GM18526 (cell line): ENCODE data around the gene SLC8A2.

Experiments
- POLR2A ChIP-seq: IDR thresholded peaks from 3 replicates; pipeline ENCODE4 v1.6.1; 2011; ENCODE audit not compliant: insufficient read length; ENCODE audit errors: extremely low read depth

The SLC8A2 gene

DNA sequence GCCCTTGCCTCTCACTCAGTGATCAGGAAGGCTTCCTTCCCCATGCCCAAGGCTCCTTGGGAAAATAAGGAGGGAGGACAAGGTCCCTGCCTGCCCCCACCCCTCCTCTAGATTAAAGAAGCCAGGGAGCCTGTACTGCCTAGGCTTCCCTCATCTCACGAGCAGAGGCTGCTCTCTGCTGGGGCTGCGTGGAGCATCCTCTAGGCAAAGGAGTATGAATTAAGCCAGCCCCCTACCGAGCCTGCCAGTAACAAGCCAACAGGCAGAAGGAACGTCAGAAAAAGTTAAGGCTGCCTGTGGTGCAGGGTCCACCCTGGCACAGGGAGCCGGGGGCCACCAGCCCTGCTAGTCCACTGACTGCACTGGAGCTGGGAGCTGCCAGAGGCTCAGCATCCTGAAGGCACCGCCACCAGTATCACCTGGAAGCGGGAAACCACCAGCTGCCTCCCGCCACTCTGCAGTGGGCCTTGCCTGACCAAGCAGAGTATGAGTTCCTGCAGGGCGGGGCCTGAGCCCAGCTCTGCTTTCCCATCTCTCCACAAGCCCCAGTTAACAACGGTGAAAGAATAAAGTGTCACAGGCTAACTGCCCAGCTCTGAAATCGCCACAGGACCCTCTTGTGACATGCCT is 36.3 kb upstream of the SLC8A2 start:
- no peak for TF ChIP-seq POLR2A

DNA sequence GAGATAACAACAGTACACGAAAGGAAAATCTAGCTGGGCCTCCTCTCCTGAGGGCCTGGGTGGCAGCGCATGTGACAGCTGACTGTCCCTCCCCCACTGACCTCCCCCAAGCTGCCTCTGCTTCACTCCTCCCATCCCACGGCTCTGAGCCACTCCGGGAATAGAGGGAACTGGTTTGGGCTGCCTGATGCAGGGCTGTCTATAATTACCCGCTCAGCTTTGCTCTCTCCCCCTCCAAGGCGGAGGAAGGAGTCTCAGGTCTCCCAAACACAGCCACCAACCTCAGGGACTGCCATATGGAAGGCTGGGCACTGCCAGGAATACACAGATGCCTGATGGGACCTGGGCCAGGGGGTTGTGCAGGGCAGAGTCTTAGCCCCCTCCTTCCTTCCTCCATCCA is 35.3 kb upstream of the SLC8A2 start:
- no peak for TF ChIP-seq POLR2A

DNA sequence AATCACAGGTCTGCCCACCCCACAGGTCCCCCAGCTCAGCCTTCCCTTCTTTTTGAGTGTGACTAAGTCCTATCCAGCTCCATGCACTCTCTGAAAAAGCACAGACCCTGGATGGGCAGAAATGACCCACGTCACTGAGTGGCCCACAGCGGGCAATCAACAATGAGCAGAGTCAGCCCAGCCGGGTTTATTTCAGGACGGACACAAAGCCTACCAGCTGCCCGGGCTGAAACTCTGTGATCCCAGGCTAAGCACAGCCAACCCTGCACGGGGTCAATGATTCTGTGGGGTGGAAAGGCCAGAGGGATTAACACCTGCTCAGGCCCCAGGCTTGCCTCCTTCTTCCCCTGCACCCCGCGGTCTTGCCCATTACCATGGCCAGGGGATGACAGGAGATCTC is 34.8 kb upstream of the SLC8A2 start:
- no peak for TF ChIP-seq POLR2A

DNA sequence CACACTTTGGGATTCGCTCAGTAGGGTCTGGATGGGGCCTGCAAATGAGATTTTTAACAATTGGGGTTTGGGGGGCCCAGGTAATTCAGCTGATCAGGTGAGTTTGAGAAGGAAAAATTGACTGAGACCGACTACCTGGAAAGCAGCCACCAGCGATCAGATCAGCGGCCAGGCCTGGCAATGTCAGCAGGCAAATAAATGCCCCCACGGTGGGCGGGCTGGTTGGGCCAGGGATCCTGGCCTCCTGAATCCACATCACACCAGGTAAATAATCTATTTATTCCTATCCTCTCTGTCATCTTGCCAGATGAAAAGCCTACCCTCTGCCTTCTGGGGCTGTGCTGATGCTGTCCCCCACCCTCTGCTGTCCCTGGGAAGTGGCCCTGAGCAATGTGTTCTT is 33.8 kb upstream of the SLC8A2 start:
- no peak for TF ChIP-seq POLR2A

DNA sequence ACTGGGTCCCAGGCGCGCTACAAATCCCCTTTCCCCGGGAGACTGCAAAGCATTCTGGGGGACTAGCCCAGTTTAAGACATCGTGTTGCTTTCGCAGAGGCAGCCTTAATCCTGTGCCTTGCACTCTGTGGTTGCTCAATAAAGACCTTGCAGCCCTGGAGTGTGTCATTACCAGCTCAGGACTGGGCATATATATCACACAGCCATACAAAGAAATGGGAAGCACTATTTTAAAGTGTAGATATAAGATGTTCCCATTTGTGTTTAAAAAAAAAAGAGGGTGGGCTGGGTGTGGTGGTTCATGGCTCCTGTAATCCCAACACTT is 32.1 kb upstream of the SLC8A2 start:
- no peak for TF ChIP-seq POLR2A

DNA sequence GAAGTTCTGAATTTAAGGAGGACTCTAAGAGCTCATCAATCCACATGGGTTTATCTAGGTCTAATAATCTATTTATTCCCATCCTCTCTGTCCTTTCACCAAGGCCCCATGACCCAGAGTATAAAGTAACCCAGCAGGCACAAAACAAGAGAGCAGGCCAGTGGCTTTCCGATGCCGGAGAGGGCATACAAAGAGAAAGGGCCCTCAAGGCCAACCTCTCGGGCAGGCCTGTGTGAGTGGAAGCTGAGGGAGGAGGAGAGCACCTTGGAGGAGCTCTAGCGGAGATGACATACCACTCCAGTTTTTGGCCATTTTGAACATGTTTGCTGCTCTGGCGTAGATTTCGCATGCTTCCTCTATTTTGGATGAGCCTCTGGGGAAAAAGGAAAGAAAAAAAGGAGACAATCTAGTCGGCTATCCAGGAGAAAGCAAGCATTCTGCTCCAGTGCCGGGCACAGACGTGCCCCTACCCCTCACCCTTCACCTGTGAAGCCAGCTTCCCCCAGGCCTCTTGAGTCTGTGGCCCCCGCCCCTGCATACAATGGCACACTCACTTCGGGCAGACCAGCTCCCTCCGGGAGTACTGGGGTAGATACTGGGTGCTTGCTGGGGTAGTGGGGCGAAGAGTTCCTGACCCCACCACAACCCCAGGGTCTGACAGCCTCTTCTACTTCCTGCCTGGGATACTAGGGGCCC is 31.6 kb upstream of the SLC8A2 start:
- TF ChIP-seq POLR2A = no peak

DNA sequence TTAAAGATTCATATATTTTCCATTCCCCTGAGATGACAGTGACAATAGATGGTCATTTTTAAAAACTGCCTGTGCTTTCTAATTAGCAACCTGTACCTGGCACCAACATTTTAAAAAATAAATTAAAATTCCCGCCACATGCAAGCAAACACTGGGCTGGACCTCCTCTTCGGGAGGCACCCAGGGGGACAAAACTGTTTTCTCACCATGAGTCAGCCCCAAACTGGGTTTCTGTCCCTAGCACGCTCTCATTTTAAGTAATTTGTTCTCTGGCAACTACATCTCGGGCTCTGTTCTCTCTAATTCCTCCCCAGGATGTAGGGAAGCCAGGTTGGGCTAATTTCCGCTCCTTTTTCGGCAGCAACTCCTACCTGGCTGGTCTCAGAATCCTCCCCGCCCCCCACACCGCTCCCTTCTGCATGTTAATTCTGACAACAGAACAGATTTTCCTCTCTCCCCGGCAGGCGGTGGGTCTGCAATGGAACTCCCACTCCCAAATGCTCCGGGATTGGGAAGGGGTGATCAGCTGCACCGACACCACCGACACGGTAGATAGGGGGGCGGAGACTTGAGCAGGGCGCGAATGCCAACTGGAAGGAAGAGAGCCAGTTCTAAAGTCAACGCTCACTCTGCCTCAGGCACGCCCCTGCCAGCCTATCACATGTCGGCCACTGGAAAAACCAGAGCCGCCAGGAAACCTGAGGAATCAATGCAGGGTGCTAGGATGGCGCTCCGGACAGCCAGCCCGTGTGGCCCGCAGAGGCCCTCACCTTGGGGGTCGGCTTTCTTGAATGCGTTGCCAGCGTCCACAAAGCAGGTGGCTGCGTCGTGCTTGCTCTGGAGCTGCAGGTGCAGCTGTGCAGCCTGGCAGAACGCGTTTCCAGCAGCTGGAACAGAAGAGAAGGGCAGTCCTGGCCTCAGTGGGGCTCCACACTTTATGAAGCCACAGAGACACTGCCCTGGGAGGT is 28.5 kb upstream of the SLC8A2 start:
- TF ChIP-seq POLR2A = no peak

DNA sequence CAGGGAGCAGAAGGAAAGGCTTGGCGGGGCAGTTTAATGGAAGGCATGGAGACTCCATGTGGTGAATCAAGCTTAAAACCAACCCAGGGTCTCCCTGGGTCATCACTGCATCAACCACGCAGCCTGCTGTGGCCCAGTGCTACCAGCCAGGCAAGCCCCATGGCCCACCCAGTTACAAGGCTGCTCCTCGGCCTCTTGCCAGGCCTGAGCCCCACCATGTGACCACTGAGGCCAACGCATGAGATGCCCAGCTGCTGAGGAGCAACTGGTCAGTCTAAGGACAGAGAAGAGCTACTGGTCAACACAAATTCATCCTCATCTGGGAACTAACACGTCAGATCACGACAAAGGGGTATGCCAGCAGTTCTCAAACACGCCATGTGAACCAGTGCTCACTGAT is 27.7 kb upstream of the SLC8A2 start:
- TF ChIP-seq POLR2A = no peak

DNA sequence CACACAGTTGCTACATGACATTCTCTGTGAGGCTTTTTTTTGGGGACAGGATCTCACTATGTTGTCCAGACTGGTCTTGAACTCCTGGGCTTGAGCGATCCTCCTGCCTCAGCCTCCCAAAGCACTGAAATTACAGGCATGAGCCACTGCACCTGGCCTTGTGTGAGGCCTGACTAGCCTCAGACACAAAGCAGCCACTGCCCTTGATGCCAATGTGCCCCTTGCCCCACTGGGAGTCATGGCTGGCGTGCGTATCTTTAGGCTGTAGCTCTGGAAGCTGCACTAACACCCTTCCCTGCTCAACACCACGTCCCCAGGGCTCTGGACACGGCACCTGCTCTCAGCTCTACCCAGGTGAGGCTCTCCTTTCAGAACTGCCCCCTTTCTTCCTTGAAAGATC is 26.9 kb upstream of the SLC8A2 start:
- TF ChIP-seq POLR2A = no peak

DNA sequence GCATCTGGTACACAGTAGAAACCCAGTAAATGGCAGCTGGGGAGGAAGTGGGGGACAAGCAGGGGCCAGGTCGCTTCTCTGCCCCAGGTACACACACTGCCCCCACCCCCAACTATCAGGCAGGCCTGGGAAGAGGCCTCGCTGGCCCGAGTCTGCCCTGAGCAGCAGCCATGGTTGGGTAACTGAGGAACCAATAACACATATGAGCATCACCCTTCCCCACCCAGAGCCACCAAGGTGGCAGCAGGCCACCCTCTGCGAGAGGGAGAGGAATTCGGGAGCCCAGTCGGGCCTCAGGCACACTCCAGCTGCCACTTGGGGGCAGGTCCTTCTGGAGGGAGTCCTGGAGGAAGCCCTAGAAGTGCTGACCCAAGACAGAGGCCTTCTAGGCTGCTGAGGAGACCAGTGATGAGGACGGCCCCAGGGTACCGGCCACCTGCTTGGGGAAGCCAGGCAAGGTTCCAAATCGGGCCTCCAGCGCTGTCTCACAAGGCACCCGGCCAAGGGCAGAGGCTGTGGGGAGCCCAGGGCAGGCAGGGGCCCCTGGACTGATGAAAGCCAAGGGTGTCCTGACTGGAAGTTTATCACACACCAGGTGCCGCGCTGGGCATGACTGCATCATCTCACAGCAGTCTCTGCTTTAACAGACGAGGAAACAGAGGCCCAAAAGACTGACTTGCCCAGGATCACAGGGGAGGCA is 26.3 kb upstream of the SLC8A2 start:
- TF ChIP-seq POLR2A = no peak

DNA sequence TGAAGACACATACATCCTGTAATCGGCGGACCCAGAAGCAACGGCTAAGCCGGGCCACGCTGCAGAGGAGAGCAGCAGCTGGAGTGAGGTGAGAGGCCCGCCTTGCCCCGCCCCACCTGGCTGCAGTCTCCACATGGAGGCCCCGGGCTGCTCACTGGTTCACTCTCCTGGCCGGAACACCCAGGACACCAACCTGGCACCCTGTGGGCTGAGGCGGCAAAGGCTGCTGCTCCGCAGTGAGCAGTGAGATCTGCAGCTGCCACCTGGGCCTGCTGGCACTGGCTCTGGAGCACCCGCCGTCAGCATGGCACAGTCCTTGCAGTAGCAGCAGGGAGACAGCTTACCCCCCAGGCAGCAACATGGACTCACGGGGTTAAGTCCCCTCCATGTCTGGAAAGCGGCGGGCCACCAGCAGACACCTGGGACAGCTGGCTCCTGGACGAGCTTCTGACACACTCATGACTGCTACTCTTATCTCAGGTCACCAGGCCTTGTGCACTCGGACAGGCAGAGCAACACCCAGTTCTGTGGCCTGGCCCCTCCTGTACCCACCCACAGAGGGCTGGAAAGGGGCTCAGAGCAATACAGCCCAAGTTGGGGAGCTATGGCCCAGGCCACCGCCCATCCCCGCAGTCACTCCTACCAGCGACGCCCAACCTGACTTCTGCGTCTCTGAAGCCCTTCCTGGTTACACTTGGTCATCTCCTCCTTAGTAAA is 25.5 kb upstream of the SLC8A2 start:
- TF ChIP-seq POLR2A = no peak

DNA sequence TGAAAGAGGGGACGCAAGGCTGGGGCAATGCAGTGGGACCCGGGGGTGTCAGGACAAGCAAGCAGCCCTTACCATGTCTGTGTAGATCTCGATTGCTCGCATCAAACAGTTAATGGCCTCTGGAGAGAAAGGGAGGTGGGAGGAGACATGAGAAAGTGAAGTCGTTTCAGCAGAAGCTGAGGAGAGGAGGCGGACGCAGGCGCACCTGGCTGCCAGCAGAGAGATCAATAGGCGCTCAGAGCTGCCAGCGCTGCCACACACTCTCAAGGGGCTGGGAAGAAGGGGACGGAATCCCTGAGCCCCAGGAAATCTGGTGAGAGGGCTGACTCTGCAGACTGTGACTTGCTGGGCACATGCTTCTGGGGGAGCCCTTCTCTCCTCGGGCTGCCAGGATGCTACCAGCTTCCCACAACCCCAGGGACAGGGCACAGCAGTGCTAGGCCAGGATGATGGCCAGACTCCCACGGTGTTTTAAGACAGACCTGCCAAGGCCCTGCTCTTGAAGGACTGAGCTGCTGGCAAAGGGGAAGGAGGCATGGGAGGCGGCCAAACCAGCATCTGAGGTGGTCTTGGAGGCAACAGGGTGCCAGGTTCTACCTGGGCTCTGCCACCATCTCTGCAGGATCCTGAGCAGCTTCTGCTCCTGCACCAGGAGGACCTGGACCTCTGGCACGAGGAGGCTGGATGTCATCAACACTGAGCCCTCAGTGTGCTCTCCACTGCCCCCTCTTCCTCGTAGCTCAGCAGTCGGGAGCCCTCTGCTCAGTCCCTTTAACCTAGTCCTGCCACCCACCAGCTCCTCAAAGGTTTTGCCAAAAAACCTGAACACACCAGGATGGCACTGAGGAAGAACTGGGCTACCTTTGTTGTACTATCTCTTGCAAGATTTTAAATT is 24.0 kb upstream of the SLC8A2 start:
- no peak for TF ChIP-seq POLR2A

DNA sequence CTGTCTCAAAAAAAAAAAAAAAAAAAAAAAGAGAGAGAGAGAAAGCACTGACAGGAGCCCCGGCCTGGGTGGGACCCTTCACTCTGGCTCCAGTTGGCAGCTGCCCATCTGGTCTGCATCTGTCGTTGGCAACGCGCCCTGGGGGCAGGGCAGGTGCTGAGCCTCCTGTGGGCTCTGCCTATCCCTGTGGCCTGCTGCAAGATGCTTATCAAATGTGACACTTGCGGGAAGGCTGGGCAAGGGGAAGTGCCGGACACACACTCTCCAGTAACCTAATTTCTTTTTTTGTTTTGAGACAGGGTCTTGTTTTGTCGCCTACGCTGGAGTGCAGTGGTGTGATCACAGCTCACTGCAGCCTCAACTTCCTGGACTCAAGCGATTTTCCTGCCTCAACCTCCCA is 23.0 kb upstream of the SLC8A2 start:
- TF ChIP-seq POLR2A = no peak

DNA sequence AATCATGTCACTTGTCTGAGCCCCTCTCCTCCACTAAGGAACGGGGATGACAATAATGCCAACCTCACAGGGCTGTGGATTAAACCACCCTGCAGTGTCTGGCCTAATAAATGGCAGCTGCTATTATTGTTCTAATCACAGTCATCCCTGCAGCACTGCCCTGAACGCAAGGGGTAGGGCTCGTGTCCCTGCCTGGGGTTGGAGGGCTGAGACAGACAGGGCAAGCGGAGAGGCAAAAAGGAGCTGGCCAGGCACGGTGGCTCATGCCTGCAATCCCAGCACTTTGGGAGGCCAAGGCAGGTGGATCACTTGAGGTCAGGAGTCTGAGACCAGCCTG is 22.5 kb upstream of the SLC8A2 start:
- TF ChIP-seq POLR2A = no peak

DNA sequence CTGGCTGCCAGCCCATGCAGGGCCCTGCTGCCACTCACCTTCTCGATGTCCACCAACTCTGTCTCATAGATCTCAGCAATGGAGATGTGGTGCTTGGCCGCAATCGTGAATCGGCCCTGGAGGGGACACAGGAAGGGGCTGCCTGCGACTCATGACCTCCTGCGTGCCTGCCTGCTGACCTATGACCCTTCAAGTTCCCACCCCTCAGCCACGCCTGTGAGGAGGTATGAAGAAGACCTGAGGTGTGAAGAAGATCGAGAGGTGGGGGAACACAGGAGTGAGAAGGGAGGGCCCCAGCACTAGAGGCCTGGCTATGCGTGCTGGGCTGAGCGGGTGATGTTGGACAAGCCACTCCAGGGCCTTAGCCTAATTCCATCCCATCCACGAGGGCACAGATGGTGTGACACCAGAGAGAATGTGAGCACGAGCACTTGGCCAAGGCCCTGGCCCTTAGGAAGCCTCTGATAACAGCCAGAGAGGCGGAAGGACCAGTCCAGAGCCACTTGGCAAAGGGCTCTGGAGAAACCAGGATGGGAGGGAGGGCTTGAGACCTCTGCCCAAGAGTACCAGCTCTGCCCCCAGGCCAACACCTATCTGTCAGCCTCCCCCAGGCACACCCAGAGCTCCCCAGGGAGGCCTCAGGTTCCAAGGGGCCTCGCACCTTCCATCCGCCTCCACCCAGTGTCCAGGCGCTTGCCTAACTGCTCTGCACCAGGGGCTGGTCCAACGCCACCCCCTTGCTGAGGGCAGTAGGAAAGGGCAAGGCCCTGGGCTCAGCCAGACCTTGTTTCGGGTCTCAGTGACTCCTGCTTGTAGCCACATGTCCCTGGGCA is 21.9 kb upstream of the SLC8A2 start:
- TF ChIP-seq POLR2A = no peak
